Thyroid gland (tissue), 4 donors: ENCODE data around the gene DSCAM.

ENCODE experiments used
- POLR2A ChIP-seq, 2 donors: fragments of 450-650 bp; IDR thresholded peaks; one replicate each; pipeline ENCODE4 v1.6.1; 2017; ENCODE audit warnings: antibody characterized with exemption in 2 of 2, mild to moderate bottlenecking in 2 of 2, moderate library complexity in 1 of 2
- TF ChIP-seq, protein P1 (sequence below), 6 experiments: fragments of 200-600 bp in 3 of 6; fragments of 450-650 bp in 3 of 6; sonication (generic) in 3 of 6; IDR thresholded peaks; one replicate each; pipeline ENCODE4 v1.5.1; 2016 to 2019; ENCODE audit warnings: antibody characterized with exemption in 6 of 6, mild to moderate bottlenecking in 2 of 6, inconsistent platforms in 1 of 6, moderate library complexity in 1 of 6

DNA sequence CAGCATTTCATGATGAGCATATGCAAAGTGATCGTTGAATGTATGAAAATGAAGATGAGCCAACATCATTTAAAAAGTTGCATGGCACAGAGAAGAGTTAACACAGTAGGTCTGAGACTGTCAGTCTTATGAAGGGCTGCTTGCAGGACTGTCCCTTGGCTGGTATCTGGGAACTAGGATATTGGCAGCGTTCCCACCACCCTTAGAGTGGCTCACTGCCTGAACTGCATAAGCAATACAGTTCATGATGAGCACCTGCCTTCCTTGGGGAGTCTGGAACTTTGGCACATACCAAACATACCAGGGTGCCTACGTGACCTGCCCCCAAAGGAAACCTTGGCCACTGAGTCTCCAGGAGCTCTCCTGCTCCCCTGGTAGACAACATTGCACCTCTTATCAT is 161.8 kb downstream of the DSCAM start:
- TF ChIP-seq, protein P1, sequence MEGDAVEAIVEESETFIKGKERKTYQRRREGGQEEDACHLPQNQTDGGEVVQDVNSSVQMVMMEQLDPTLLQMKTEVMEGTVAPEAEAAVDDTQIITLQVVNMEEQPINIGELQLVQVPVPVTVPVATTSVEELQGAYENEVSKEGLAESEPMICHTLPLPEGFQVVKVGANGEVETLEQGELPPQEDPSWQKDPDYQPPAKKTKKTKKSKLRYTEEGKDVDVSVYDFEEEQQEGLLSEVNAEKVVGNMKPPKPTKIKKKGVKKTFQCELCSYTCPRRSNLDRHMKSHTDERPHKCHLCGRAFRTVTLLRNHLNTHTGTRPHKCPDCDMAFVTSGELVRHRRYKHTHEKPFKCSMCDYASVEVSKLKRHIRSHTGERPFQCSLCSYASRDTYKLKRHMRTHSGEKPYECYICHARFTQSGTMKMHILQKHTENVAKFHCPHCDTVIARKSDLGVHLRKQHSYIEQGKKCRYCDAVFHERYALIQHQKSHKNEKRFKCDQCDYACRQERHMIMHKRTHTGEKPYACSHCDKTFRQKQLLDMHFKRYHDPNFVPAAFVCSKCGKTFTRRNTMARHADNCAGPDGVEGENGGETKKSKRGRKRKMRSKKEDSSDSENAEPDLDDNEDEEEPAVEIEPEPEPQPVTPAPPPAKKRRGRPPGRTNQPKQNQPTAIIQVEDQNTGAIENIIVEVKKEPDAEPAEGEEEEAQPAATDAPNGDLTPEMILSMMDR (IDR thresholded peaks at IDR 0.05), result no peak
- no peak for TF ChIP-seq POLR2A (IDR thresholded peaks at IDR 0.05)
